Mucosa of descending colon (tissue), 3 donors: Measurements from ENCODE around the gene PRKCSH. TPM values are rescaled to one million over a fixed set of nuclear protein-coding genes. Genes with fewer than 3 reads are reported as not detected.
"Not testable (repeated sequence)": the region's sequence is repeated elsewhere in the genome, so short reads cannot be mapped to it uniquely, and the experiment has no call there.

Experiments
- ATAC-seq: fragments of 200-7000 bp; cut with Tn5 transposase; one replicate; pipeline ENCODE4 v1.9.1; 2020; ENCODE audit warnings: mild to moderate bottlenecking, moderate library complexity
- DNase-seq, 3 donors: peaks; one replicate each; pipeline ENCODE4 v3.0.0-alpha.2; 2020
- H3K36me3 ChIP-seq: fragments of 200-600 bp; one replicate; pipeline ENCODE4 v1.8.0; 2021; ENCODE audit warnings: low read depth, mild to moderate bottlenecking
- H3K4me1 ChIP-seq: fragments of 200-600 bp; one replicate; pipeline ENCODE4 v1.8.0; 2021; ENCODE audit warnings: low read depth, mild to moderate bottlenecking
- H3K4me3 ChIP-seq: fragments of 200-600 bp; one replicate; pipeline ENCODE4 v1.8.0; 2021; ENCODE audit warnings: mild to moderate bottlenecking
- H3K9me3 ChIP-seq: fragments of 200-600 bp; one replicate; pipeline ENCODE4 v1.8.0; 2021; ENCODE audit warnings: mild to moderate bottlenecking
- CTCF ChIP-seq: fragments of 200-600 bp; IDR thresholded peaks from one replicate; pipeline ENCODE4 v1.8.0; 2022; ENCODE audit warnings: antibody characterized with exemption, mild to moderate bottlenecking
- intact Hi-C, 2 donors: fragments of 100-400 bp; cut with DNase I in 1 of 2; cut with micrococcal nuclease in 1 of 2; formaldehyde crosslinking; loops; one replicate each; pipeline versions ENCODE4 v1.11.0 to v1.11.1; 2022; cut with DNase I, micrococcal nuclease
- total RNA-seq, 3 donors: library from RNA; stranded (reverse); fragmentation: NEBNext Ultra II Directional in 2 of 3; extraction: Animal tissue kit (Norgen Biotek cat#: 25700) in 2 of 3; gene quantifications; one replicate each; pipeline versions ENCODE4 v1.2.1 to v1.2.4, GENCODE V29; 2021 to 2023
- donor health status: DM: no; HTN: no; CAD: no; lungs with moderate emphysema.
- donor health status: DM: no; HTN: no; CAD: no.
- donor health status: DM: no; HTN: yes; CAD: no.

Gene PRKCSH
- total RNA-seq, 3 donors from 2014 or later, result 249 to 337 (median 302) TPM

- Histone ChIP-seq H3K4me1 (no peaks in the 10 kb centered on the region), H3K36me3 (no peaks in the 10 kb centered on the region), H3K4me3 (no peak overlapping the region), H3K9me3 (no peaks in the 10 kb centered on the region)
- intact Hi-C loops, result no loop called here
- ATAC-seq (no peak), DNase-seq (no peak)
- TF ChIP-seq CTCF, result no peak
Measured at GRCh38 chr19:11451327-11451870, 16.0 kb downstream of the PRKCSH start.

- DNase-seq (no peak), ATAC-seq (no peak)
- Histone ChIP-seq H3K9me3 (no peaks in the 10 kb centered on the region), H3K4me3 (no peak overlapping the region), H3K4me1 (no peaks in the 10 kb centered on the region), H3K36me3 (no peaks in the 10 kb centered on the region)
- no peak for TF ChIP-seq CTCF
- intact Hi-C loops, result no loop called here
Measured at GRCh38 chr19:11451871-11452619, 16.6 kb downstream of the PRKCSH start.

GRCh38 chr19:11452620-11453310 is 17.3 kb downstream of the PRKCSH start:
- ATAC-seq, result no peak
- no peak overlapping the region for H3K4me3 ChIP-seq
- intact Hi-C loops, result no loop called here
- no peaks in the 10 kb centered on the region for H3K9me3 ChIP-seq
- no peak for TF ChIP-seq CTCF
- no peak for DNase-seq
- H3K36me3 ChIP-seq, result no peaks in the 10 kb centered on the region
- H3K4me1 ChIP-seq, result no peaks in the 10 kb centered on the region

GRCh38 chr19:11453468-11454341 is 18.3 kb downstream of the PRKCSH start:
- no peaks in the 10 kb centered on the region for H3K9me3 ChIP-seq
- ATAC-seq, result no peak
- DNase-seq, result no peak

GRCh38 chr19:11455233-11455554 is 19.8 kb downstream of the PRKCSH start:
- ATAC-seq, H3K36me3 ChIP-seq: not testable (repeated sequence)

More at GRCh38 chr19:11453468-11454341, 18.3 kb downstream of the PRKCSH start:
- no peaks in the 10 kb centered on the region for H3K4me1 ChIP-seq
- no peak for TF ChIP-seq CTCF
- H3K36me3 ChIP-seq, result no peaks in the 10 kb centered on the region
- H3K4me3 ChIP-seq, result no peak overlapping the region
- intact Hi-C loops, result no loop called here

More at GRCh38 chr19:11455233-11455554, 19.8 kb downstream of the PRKCSH start:
- H3K4me3 ChIP-seq, intact Hi-C loops, H3K4me1 ChIP-seq, H3K9me3 ChIP-seq, DNase-seq: not testable (repeated sequence)
